Natural killer cell (primary cell): ENCODE results near the gene RUSC2. TPM values are rescaled to one million over a fixed set of nuclear protein-coding genes. Genes with fewer than 3 reads are reported as not detected.

Experiments used
- ATAC-seq, 3 donors: fragments of 150-1000 bp in 2 of 3; fragments of 200-7000 bp in 1 of 3; cut with Tn5 transposase; 1 replicate in 1 of 3; 2 replicates in 2 of 3; pipeline ENCODE4 v1.10.0; 2021; ENCODE audit warnings: mild to moderate bottlenecking in 2 of 3, moderate library complexity in 2 of 3
- DNase-seq, 2 donors: peaks; one replicate each; pipeline versions ENCODE4 v3.0.0 to v3.0.0-alpha.2; 2013 to 2021; ENCODE audit warnings: mixed read lengths in 1 of 2
- H3K27ac ChIP-seq: one replicate; pipeline ENCODE4 v1.5.1; 2013; ENCODE audit warnings: mild to moderate bottlenecking, low read length
- H3K27me3 ChIP-seq: one replicate; pipeline ENCODE4 v1.6.1; 2013; ENCODE audit warnings: low read length; ENCODE audit not compliant: control insufficient read depth, insufficient read depth
- H3K36me3 ChIP-seq: one replicate; pipeline ENCODE4 v1.6.1; 2013; ENCODE audit warnings: low read length; ENCODE audit not compliant: control insufficient read depth, insufficient read depth
- H3K4me1 ChIP-seq: one replicate; pipeline ENCODE4 v1.6.1; 2013; ENCODE audit warnings: low read length; ENCODE audit not compliant: control insufficient read depth, insufficient read depth
- H3K4me3 ChIP-seq: one replicate; pipeline ENCODE4 v1.5.1; 2013; ENCODE audit warnings: low read length
- H3K9me3 ChIP-seq: one replicate; pipeline ENCODE4 v1.6.1; 2013; ENCODE audit warnings: low read length; ENCODE audit not compliant: control insufficient read depth, insufficient read depth
- H3K27ac Mint-ChIP-seq, 2 donors: one replicate each; pipeline ENCODE4 v1.8.0; 2022; ENCODE audit warnings: mild to moderate bottlenecking in 2 of 2, mixed read lengths in 2 of 2, moderate library complexity in 1 of 2
- H3K27me3 Mint-ChIP-seq, 2 donors: one replicate each; pipeline ENCODE4 v1.8.0; 2022; ENCODE audit warnings: low read depth in 2 of 2, mixed read lengths in 2 of 2
- H3K36me3 Mint-ChIP-seq: one replicate; pipeline ENCODE4 v1.8.0; 2022; ENCODE audit warnings: mixed read lengths
- H3K4me1 Mint-ChIP-seq, 2 donors: one replicate each; pipeline ENCODE4 v1.8.0; 2022; ENCODE audit warnings: mixed read lengths in 2 of 2
- H3K4me3 Mint-ChIP-seq: one replicate; pipeline ENCODE4 v1.8.0; 2022; ENCODE audit warnings: mild to moderate bottlenecking, moderate library complexity, mixed read lengths
- H3K9me3 Mint-ChIP-seq, 2 donors: one replicate each; pipeline ENCODE4 v1.8.0; 2022; ENCODE audit warnings: mixed read lengths in 2 of 2
- CTCF ChIP-seq: fragments of 200-600 bp; IDR thresholded peaks from one replicate; pipeline ENCODE4 v1.8.0; 2022; ENCODE audit warnings: antibody characterized with exemption
- WGBS: methylation state at CpG from one replicate; pipeline ENCODE4 v1.1.7; 2013; ENCODE audit warnings: missing lambda C conversion rate; ENCODE audit not compliant: insufficient coverage; 5-methylcytosine and 5-hydroxymethylcytosine counted together
- intact Hi-C: fragments of 100-400 bp; cut with micrococcal nuclease; formaldehyde crosslinking; loops from one replicate; pipeline ENCODE4 v1.14.2; 2022
- total RNA-seq, 4 donors: library from RNA; stranded (reverse); fragments of 120-200 nt in 1 of 4; gene quantifications; one replicate each; pipeline versions ENCODE4 v1.2.3 to v1.2.4, GENCODE V29; 2013 to 2022

Gene RUSC2
- total RNA-seq, 3 donors from 2014 or later (not counting 1 experiment from before 2014, with no cell fraction given): 2.0 to 7.9 (median 2.5) TPM

- intact Hi-C loops: no loop called here
- Mint-ChIP-seq H3K9me3 (no peaks in the 10 kb centered on the region), H3K4me3 (no peak overlapping the region), H3K27ac (no peak overlapping the region), H3K27me3 (peaks cover 0 to 6% of the 10 kb centered on the region in 2 donors), H3K4me1 (no peaks in the 10 kb centered on the region), H3K36me3 (no peaks in the 10 kb centered on the region)
- ATAC-seq (no peak), DNase-seq (no peak)
- Histone ChIP-seq H3K9me3 (no peaks in the 10 kb centered on the region), H3K27ac (no peak overlapping the region), H3K36me3 (no peaks in the 10 kb centered on the region), H3K4me1 (peaks cover 4% of the 10 kb centered on the region), H3K4me3 (no peak overlapping the region), H3K27me3 (no peaks in the 10 kb centered on the region)
- no peak for TF ChIP-seq CTCF
- 100% methylated on average over 3 of the region's 3 CpGs for WGBS
Observed at GRCh38 chr9:35537913-35538312, 48.0 kb downstream of the RUSC2 start.

GRCh38 chr9:35538361-35539234 lies 48.7 kb downstream of the RUSC2 start:
- 76% methylated on average over 18 of the region's 18 CpGs for WGBS
- H3K9me3 ChIP-seq: no peaks in the 10 kb centered on the region
- Mint-ChIP-seq H3K4me3 (no peak overlapping the region), H3K27ac (no peak overlapping the region), H3K36me3 (no peaks in the 10 kb centered on the region), H3K9me3 (no peaks in the 10 kb centered on the region), H3K4me1 (no peaks in the 10 kb centered on the region), H3K27me3 (peaks cover 0 to 6% of the 10 kb centered on the region in 2 donors)
- no peak overlapping the region for H3K4me3 ChIP-seq
- TF ChIP-seq CTCF: no peak
- H3K4me1 ChIP-seq: peaks cover 4% of the 10 kb centered on the region
- H3K27me3 ChIP-seq: no peaks in the 10 kb centered on the region
- ATAC-seq: no peak
- intact Hi-C loops: no loop called here
- DNase-seq: no peak
- H3K36me3 ChIP-seq: no peaks in the 10 kb centered on the region
- no peak overlapping the region for H3K27ac ChIP-seq

Other genes starting within 250 kb of the RUSC2 start
- gene TESK1, start 115.2 kb downstream of the RUSC2 start, total RNA-seq: 10 to 100 TPM; 40.7 to 72.5 (median 47.5) TPM
- gene CD72, start 128.3 kb downstream of the RUSC2 start, total RNA-seq: 10 to 100 TPM; 27.0 to 48.1 (median 32.3) TPM
- 1 to 10 TPM in 2 of 3 donors, not detected in 1; 1.2 to 1.4 TPM for gene SIT1, start 160.8 kb downstream of the RUSC2 start, total RNA-seq
- 1,000 to 10,000 TPM; 5,042 to 6,602 (median 5,874) TPM for gene RMRP, start 167.9 kb downstream of the RUSC2 start, total RNA-seq
- gene CCDC107, start 168.2 kb downstream of the RUSC2 start, total RNA-seq: 10 to 100 TPM; 30.9 to 37.9 (median 36.8) TPM
- gene ARHGEF39, start 175.1 kb downstream of the RUSC2 start, total RNA-seq: 1 to 10 TPM; 1.3 to 3.2 (median 1.5) TPM
- not detected for gene CA9, start 183.8 kb downstream of the RUSC2 start, total RNA-seq
- 10 to 100 TPM; 20.9 to 23.8 (median 22.9) TPM for gene TPM2, start 199.8 kb downstream of the RUSC2 start, total RNA-seq
- 100 to 1,000 TPM; 509 to 552 (median 528) TPM for gene TLN1, start 242.1 kb downstream of the RUSC2 start, total RNA-seq
- 10 to 100 TPM; 15.7 to 19.7 (median 18.8) TPM for gene CREB3, start 242.6 kb downstream of the RUSC2 start, total RNA-seq